HepG2 (cell line): ENCODE measurements around the gene PSMD3. TPM values are rescaled to one million over a fixed set of nuclear protein-coding genes. Genes with fewer than 3 reads are reported as not detected.

Experiments used
- EZH2 ChIP-seq: conservative IDR thresholded peaks from 2 replicates; pipeline ENCODE4 v1.6.1; 2012; ENCODE audit warnings: mild to moderate bottlenecking, low read depth, low read length, moderate library complexity
- KIAA2018 ChIP-seq: sonication (generic); formaldehyde crosslinking; IDR thresholded peaks from 2 replicates; pipeline ENCODE4 v1.5.0; 2020; ENCODE audit warnings: mild to moderate bottlenecking, missing genetic modification reagents, borderline replicate concordance
- MIXL1 ChIP-seq: IDR thresholded peaks from 2 replicates; pipeline ENCODE4 v1.6.1; 2016
- MTF2 ChIP-seq: sonication (generic); formaldehyde crosslinking; IDR thresholded peaks from 2 replicates; pipeline ENCODE4 v1.5.0; 2020; ENCODE audit warnings: missing genetic modification reagents, borderline replicate concordance
- SMAD1 ChIP-seq: sonication (generic); formaldehyde crosslinking; IDR thresholded peaks from 2 replicates; pipeline ENCODE4 v1.4.0; 2020; ENCODE audit warnings: missing genetic modification reagents, low read depth, mild to moderate bottlenecking, borderline replicate concordance
- ZBTB7B ChIP-seq: sonication (generic); formaldehyde crosslinking; IDR thresholded peaks from 2 replicates; pipeline ENCODE4 v1.4.0; 2020; ENCODE audit warnings: missing genetic modification reagents
- ZNF431 ChIP-seq: sonication (generic); formaldehyde crosslinking; IDR thresholded peaks from 2 replicates; pipeline ENCODE4 v1.9.0; 2022; ENCODE audit warnings: missing genetic modification reagents, low read depth, mild to moderate bottlenecking, borderline replicate concordance
- ZNF552 ChIP-seq: sonication (generic); formaldehyde crosslinking; IDR thresholded peaks from 2 replicates; pipeline ENCODE4 v1.9.0; 2022; ENCODE audit warnings: missing genetic modification reagents, mild to moderate bottlenecking, borderline replicate concordance
- ZNF766 ChIP-seq: sonication (generic); formaldehyde crosslinking; IDR thresholded peaks from 2 replicates; pipeline ENCODE4 v1.5.0; 2020; ENCODE audit warnings: missing genetic modification reagents, borderline replicate concordance
- polyA plus RNA-seq, 8 experiments: library from polyadenylated mRNA; depleted of rRNA in 3 of 8; stranded (reverse) in 7 of 8; unstranded in 1 of 8; fragments of >200 nt; fragmentation: Illumina TruSeq in 4 of 8; extraction: Trizol in 4 of 8; gene quantifications; 2 replicates each; pipeline versions ENCODE4 v1.2.1 to v1.2.3, GENCODE V29; 2011 to 2016; ENCODE audit warnings: low read depth in 4 of 8, missing spikeins in 1 of 8, mixed read lengths in 1 of 8; ENCODE audit not compliant: insufficient read depth in 1 of 8
- total RNA-seq, 5 experiments: library from RNA; depleted of rRNA; stranded (reverse); fragments of >200 nt; fragmentation: Illumina TruSeq; extraction: Trizol; gene quantifications; 2 replicates each; pipeline ENCODE4 v1.2.3, GENCODE V29; 2016; ENCODE audit warnings: low read depth in 1 of 5
- TF ChIP-seq, protein P1 (sequence below): sonication (generic); formaldehyde crosslinking; IDR thresholded peaks from 2 replicates; pipeline ENCODE4 v1.4.0; 2020; ENCODE audit warnings: missing genetic modification reagents, borderline replicate concordance
- TF ChIP-seq, protein P2 (sequence below): sonication (generic); formaldehyde crosslinking; IDR thresholded peaks from 2 replicates; pipeline ENCODE4 v1.5.1; 2020; ENCODE audit warnings: missing genetic modification reagents, mild to moderate bottlenecking, borderline replicate concordance
- TF ChIP-seq, protein P3 (sequence below): IDR thresholded peaks from 2 replicates; pipeline ENCODE4 v1.6.1; 2018; ENCODE audit warnings: missing genetic modification reagents

Gene PSMD3
- total and polyA plus RNA-seq, 2 of the 13 experiments (the other 11 are each of a cell fraction or from before 2014, with no cell fraction given): 97.4 to 146 TPM

DNA sequence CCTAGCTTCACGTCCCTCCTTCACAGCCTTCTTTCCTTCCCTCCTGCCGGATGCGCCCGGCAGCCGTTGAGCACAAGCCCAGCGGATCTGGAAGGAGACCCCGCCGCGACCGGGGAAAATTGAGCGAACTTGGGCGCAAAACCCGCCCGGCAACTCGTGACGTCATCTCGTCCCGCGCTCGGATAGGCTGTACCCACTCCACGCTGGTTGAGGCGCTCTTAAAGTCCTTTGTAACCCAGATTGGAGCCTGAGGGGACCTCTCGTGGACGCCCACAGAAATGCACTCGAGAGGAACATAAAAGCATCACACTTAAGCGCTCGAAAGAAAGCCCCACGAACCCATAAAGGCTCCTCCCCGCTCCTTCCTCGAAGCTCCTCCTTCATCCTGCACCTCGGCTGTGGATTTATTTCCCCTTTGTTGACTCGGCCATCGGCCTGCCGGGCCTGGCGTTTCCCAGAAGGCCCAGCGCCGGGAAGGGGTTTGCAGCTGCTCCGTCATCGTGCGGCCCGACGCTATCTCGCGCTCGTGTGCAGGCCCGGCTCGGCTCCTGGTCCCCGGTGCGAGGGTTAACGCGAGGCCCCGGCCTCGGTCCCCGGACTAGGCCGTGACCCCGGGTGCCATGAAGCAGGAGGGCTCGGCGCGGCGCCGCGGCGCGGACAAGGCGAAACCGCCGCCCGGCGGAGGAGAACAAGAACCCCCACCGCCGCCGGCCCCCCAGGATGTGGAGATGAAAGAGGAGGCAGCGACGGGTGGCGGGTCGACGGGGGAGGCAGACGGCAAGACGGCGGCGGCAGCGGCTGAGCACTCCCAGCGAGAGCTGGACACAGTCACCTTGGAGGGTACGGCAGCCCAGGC, at the start of gene PSMD3 (continued):
- TF ChIP-seq KIAA2018 (CRISPR knock-in tag) (no peak; the same call in 1 of the 2 replicates), MTF2 (CRISPR knock-in tag) (peak; percentile 99), MIXL1 (peak; percentile 96), EZH2 (no peak), ZNF552 (CRISPR knock-in tag) (peak; percentile 86), ZNF431 (peak; percentile 89), ZBTB7B (CRISPR knock-in tag) (peak; percentile 96), ZNF766 (peak; percentile 90), SMAD1 (CRISPR knock-in tag) (peak; percentile 61; the same call in 1 of the 2 replicates)
- TF ChIP-seq, protein P1, sequence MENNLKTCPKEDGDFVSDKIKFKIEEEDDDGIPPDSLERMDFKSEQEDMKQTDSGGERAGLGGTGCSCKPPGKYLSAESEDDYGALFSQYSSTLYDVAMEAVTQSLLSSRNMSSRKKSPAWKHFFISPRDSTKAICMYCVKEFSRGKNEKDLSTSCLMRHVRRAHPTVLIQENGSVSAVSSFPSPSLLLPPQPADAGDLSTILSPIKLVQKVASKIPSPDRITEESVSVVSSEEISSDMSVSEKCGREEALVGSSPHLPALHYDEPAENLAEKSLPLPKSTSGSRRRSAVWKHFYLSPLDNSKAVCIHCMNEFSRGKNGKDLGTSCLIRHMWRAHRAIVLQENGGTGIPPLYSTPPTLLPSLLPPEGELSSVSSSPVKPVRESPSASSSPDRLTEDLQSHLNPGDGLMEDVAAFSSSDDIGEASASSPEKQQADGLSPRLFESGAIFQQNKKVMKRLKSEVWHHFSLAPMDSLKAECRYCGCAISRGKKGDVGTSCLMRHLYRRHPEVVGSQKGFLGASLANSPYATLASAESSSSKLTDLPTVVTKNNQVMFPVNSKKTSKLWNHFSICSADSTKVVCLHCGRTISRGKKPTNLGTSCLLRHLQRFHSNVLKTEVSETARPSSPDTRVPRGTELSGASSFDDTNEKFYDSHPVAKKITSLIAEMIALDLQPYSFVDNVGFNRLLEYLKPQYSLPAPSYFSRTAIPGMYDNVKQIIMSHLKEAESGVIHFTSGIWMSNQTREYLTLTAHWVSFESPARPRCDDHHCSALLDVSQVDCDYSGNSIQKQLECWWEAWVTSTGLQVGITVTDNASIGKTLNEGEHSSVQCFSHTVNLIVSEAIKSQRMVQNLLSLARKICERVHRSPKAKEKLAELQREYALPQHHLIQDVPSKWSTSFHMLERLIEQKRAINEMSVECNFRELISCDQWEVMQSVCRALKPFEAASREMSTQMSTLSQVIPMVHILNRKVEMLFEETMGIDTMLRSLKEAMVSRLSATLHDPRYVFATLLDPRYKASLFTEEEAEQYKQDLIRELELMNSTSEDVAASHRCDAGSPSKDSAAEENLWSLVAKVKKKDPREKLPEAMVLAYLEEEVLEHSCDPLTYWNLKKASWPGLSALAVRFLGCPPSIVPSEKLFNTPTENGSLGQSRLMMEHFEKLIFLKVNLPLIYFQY: peak; percentile 97
- TF ChIP-seq, protein P2, sequence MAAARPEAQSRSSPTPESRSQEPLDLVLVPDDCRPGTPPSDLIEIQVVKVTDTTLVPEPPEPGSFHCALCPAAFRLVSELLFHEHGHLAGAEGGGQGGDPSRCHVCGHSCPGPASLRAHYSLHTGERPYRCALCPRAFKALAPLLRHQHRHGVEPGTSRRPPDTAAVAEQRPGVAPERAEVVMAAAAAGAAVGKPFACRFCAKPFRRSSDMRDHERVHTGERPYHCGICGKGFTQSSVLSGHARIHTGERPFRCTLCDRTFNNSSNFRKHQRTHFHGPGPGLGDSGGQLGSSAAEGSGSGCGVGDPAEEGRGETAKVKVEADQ (CRISPR knock-in tag): peak; percentile 55; the same call in 1 of the 2 replicates
- TF ChIP-seq, protein P3, sequence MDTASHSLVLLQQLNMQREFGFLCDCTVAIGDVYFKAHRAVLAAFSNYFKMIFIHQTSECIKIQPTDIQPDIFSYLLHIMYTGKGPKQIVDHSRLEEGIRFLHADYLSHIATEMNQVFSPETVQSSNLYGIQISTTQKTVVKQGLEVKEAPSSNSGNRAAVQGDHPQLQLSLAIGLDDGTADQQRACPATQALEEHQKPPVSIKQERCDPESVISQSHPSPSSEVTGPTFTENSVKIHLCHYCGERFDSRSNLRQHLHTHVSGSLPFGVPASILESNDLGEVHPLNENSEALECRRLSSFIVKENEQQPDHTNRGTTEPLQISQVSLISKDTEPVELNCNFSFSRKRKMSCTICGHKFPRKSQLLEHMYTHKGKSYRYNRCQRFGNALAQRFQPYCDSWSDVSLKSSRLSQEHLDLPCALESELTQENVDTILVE: peak; percentile 98
